Placental epithelial cell (primary cell): ENCODE data around the gene BLZF1. TPM values are rescaled to one million over a fixed set of nuclear protein-coding genes. Genes with fewer than 3 reads are reported as not detected.

Experiments used
- total RNA-seq: library from RNA; depleted of rRNA; stranded (reverse); fragments of >200 nt; gene quantifications from 2 replicates; pipeline ENCODE4 v1.2.3, GENCODE V29; 2012

The BLZF1 gene
- 25.5 and 36.3 TPM in 2 replicates for total RNA-seq

GRCh38 chr1:169367686-169368405, at the start of gene BLZF1, which contains the start of gene NME7:
BLZF1 (plus strand) TSS chr1:169368195; CDS start chr1:169369523, 1,328 bp downstream.
NME7 (minus strand) TSS chr1:169367797; CDS start chr1:169367710, 87 bp downstream.

GRCh38 chr1:169427081-169427641, 59.2 kb downstream of the BLZF1 start, which contains the start of gene CCDC181:
CCDC181 (minus strand) TSS chr1:169427474; CDS start chr1:169424927, 2,547 bp downstream.

Other genes starting within 250 kb of the BLZF1 start
- gene NME7, start 398 bp upstream of the BLZF1 start, total RNA-seq: 13.4 and 22.8 TPM in 2 replicates
- not detected in 2 replicates for gene CCDC181, start 59.3 kb downstream of the BLZF1 start, total RNA-seq
- gene SLC19A2, start 117.7 kb downstream of the BLZF1 start, total RNA-seq: 8.2 and 20.9 TPM in 2 replicates
- not detected in 2 replicates for gene F5, start 218.3 kb downstream of the BLZF1 start, total RNA-seq